ENCODE data around the gene PHLDB3.
"Not testable (repeated sequence)": the region's sequence is repeated elsewhere in the genome, so short reads cannot be mapped to it uniquely, and the experiment has no call there.

- not testable (repeated sequence) for TF ChIP-seq CTCF (IDR thresholded peaks at IDR 0.05 in 4 of 5, conservative IDR thresholded peaks at IDR 0.05 in 1 of 5); POLR2A (IDR thresholded peaks at IDR 0.05)
Measured at GRCh38 chr19:43444091-43444490, 60.5 kb downstream of the PHLDB3 start.

All from gastrocnemius medialis (tissue), 4 donors.